Activated naive CD8-positive, alpha-beta T cell treated with anti-CD3 and anti-CD28 coated beads, Interleukin-2, amount 50 U/mL, for 16 hours (primary cell): ENCODE results near the gene TYMP.
A peak's percentile ranks its signal among the peaks of the same experiment; 100 is the strongest.
"Not testable (repeated sequence)": the region's sequence is repeated elsewhere in the genome, so short reads cannot be mapped to it uniquely, and the experiment has no call there.

Experiments used
- DNase-seq: peaks from one replicate; pipeline ENCODE4 v3.0.0-alpha.2; 2020; ENCODE audit warnings: low read depth, low spot score

The TYMP gene

GRCh38 chr22:50540381-50540780 is 10.6 kb upstream of the TYMP start:
- DNase-seq: no peak

GRCh38 chr22:50537765-50538164 is 8.0 kb upstream of the TYMP start:
- no peak for DNase-seq

GRCh38 chr22:50536226-50536625 is 6.4 kb upstream of the TYMP start:
- no peak for DNase-seq

GRCh38 chr22:50535113-50535512 is 5.3 kb upstream of the TYMP start:
- no peak for DNase-seq

- not testable (repeated sequence) for DNase-seq
Observed at GRCh38 chr22:50533856-50534711, 4.3 kb upstream of the TYMP start.

GRCh38 chr22:50532824-50533796 is 3.3 kb upstream of the TYMP start:
- no peak for DNase-seq

GRCh38 chr22:50531962-50532674 is 2.3 kb upstream of the TYMP start:
- no peak for DNase-seq

GRCh38 chr22:50531546-50531961 is 1.7 kb upstream of the TYMP start:
- DNase-seq: no peak

GRCh38 chr22:50530877-50531545 is 1.2 kb upstream of the TYMP start:
- DNase-seq: peak; percentile 70

GRCh38 chr22:50530580-50530876 is 716 bp upstream of the TYMP start:
- no peak for DNase-seq

GRCh38 chr22:50529416-50529896 is 356 bp downstream of the TYMP start:
- no peak for DNase-seq

- no peak for DNase-seq
Observed at GRCh38 chr22:50528682-50529415, 963 bp downstream of the TYMP start.

GRCh38 chr22:50527921-50528681 is 1.7 kb downstream of the TYMP start:
- DNase-seq: no peak

GRCh38 chr22:50526834-50527801 is 2.7 kb downstream of the TYMP start:
- no peak for DNase-seq

- peak; percentile 64 for DNase-seq
Observed at GRCh38 chr22:50526108-50526833, 3.5 kb downstream of the TYMP start.

GRCh38 chr22:50525858-50526107 is 4.0 kb downstream of the TYMP start:
- no peak for DNase-seq

- DNase-seq: peak; percentile 95
Observed at GRCh38 chr22:50525104-50525857, 4.5 kb downstream of the TYMP start, which contains the start of gene SCO2. Gene SCO2, minus strand, starts transcription at chr22:50525598. Its CDS starts 1,187 bp downstream, at chr22:50524411.
